Inflammatory macrophage treated with lipopolysaccharide for 4 hours (primary cell): Measurements from ENCODE around the gene TRIM51G.
"Not testable (repeated sequence)": the region's sequence is repeated elsewhere in the genome, so short reads cannot be mapped to it uniquely, and the experiment has no call there.

Source experiments
- DNase-seq: peaks from one replicate; pipeline ENCODE4 v3.0.0-alpha.2; 2020

Gene TRIM51G

DNA sequence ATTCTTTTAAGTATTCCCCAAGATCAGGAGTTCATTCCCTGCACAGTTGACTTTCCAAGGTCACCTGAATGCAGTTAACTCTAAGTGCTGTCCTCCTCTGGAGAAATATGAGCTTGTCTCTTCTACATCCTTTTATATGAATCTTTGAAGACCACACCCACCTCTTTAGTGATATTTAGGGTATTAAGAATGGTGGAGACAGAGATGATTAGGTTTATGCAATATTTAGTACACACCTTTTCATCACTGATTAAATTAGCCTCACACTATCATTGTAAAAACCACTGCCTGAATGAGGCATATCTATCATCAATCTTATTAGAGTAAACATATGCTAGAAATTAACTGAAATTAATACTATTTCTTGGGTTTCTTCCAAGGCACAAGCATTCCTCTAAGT lies at the start of gene TRIM51G:
Gene TRIM51G (minus strand): TSS at position 101 of the 400 bp plus-strand sequence. CDS start 2,190 bp downstream, outside the sequence.
- not testable (repeated sequence) for DNase-seq

GRCh38 chr11:49028523-49028922 lies 44.8 kb upstream of the TRIM51G start, which contains the start of gene TRIM49B:
TSS of gene TRIM49B (plus strand) at chr11:49028823. CDS start at chr11:49031600, 2,777 bp downstream.
- not testable (repeated sequence) for DNase-seq

- not testable (repeated sequence) for DNase-seq
Observed at GRCh38 chr11:48968592-48968991, 15.1 kb downstream of the TRIM51G start.

DNA sequence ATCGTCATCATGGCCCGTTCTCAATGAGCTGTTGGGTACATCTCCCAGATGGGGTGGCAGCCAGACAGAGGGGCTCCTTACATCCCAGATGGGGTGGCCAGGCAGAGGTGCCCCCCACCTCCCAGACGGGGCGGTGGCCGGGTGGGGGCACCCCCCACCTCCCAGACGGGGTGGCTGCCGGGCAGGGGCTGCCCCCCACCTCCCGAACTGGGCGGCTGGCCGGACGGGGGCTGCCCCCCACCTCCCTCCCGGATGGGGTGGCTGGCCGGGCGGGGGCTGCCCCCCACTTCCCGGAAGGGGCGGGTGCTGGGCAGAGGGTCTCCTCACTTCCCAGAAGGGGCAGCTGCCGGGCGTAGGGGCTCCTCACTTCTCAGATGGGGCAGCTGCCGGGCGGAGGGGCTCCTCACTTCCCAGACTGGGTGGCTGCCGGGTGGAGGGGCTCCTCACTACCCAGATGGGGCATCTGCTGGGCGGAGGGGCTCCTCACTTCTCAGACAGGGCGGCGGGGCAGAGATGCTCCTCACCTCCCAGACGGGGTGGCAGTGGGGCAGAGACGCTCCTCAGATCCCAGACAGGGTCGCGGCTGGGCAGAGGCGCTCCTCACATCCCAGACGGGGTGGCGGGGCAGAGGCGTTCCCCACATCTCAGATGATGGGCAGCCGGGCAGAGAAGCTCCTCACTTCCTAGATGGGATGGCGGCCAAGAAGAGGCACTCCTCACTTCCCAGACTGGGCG lies 28.2 kb downstream of the TRIM51G start:
- not testable (repeated sequence) for DNase-seq

GRCh38 chr11:48945796-48946195 lies 37.9 kb downstream of the TRIM51G start:
- not testable (repeated sequence) for DNase-seq
